ENCODE measurements around the gene MCUB. TPM values are rescaled to one million over a fixed set of nuclear protein-coding genes. Genes with fewer than 3 reads are reported as not detected.

The MCUB gene
- polyA plus RNA-seq, 3 donors = 117 to 125 (median 123) TPM

DNA sequence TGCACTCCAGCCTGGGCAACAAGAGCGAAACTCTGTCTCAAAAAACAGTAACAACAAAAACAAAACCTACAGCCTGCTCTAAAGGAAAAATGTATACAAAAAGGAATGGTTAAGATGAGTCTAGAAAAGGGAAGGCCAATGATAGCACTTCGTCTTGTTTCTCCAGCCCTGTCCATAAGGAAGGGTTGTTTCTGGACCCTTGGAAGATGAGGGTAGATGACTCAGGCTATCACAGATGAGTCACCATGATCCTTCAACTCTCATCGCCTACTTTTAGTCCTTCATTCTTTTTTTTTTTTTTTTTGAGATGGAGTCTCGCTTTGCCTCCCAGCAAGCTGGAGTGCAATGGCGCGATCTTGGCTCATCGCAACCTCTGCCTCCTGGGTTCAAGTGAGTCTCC lies 161.0 kb downstream of the MCUB start:
- no peaks in the 10 kb centered on the region for H3K79me2 ChIP-seq (ENCODE audit: insufficient read depth, low read length)
- no peak overlapping the region for H3K9ac ChIP-seq (ENCODE audit: insufficient read depth, low read length, poor library complexity, severe bottlenecking)
- 97% methylated on average over 4 of the region's 7 CpGs for WGBS (ENCODE audit: insufficient coverage)
- H3K4me1 Mint-ChIP-seq = peaks cover 9% of the 10 kb centered on the region
- no peak overlapping the region for H3K27ac ChIP-seq (ENCODE audit: low read depth in 1 of 2, low read length in 2 of 2)
- H3K4me3 Mint-ChIP-seq = no peak overlapping the region
- peaks cover 0 to 4% of the 10 kb centered on the region in 2 donors for H3K4me1 ChIP-seq (ENCODE audit: control insufficient read depth in 1 of 2, insufficient read depth in 2 of 2, low read length in 2 of 2)
- no peak for DNase-seq
- intact Hi-C loops (cut with micrococcal nuclease) = no loop called here
- H3K36me3 ChIP-seq (replicated peaks in 1 of 2; ENCODE audit: control insufficient read depth in 1 of 2, insufficient read depth in 2 of 2, low read length in 2 of 2) = peaks cover 4% of the 10 kb centered on the region in 2 donors
- no peak overlapping the region for H3K4me2 ChIP-seq (replicated peaks; ENCODE audit: extremely low read depth, low read length, poor library complexity, severe bottlenecking)
- peaks cover 4 to 11% of the 10 kb centered on the region in 2 donors for H3K36me3 Mint-ChIP-seq
- no peaks in the 10 kb centered on the region for H3K27me3 ChIP-seq (ENCODE audit: control insufficient read depth in 2 of 2, insufficient read depth in 2 of 2, low read length in 2 of 2)
- TF ChIP-seq, protein P1, sequence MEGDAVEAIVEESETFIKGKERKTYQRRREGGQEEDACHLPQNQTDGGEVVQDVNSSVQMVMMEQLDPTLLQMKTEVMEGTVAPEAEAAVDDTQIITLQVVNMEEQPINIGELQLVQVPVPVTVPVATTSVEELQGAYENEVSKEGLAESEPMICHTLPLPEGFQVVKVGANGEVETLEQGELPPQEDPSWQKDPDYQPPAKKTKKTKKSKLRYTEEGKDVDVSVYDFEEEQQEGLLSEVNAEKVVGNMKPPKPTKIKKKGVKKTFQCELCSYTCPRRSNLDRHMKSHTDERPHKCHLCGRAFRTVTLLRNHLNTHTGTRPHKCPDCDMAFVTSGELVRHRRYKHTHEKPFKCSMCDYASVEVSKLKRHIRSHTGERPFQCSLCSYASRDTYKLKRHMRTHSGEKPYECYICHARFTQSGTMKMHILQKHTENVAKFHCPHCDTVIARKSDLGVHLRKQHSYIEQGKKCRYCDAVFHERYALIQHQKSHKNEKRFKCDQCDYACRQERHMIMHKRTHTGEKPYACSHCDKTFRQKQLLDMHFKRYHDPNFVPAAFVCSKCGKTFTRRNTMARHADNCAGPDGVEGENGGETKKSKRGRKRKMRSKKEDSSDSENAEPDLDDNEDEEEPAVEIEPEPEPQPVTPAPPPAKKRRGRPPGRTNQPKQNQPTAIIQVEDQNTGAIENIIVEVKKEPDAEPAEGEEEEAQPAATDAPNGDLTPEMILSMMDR (IDR thresholded peaks at IDR 0.05) = no peak
- no peak overlapping the region for H3K27ac Mint-ChIP-seq
- no peaks in the 10 kb centered on the region for H3K9me3 ChIP-seq (replicated peaks in 1 of 2; ENCODE audit: control insufficient read depth in 1 of 2, insufficient read depth in 1 of 2, low read length in 2 of 2)
- peaks cover 0 to 3% (median 0%) of the 10 kb centered on the region in 7 donors for H3K9me3 Mint-ChIP-seq
- H3K27me3 Mint-ChIP-seq (ENCODE audit: low read depth in 3 of 3) = peaks cover 0 to 1% (median 0%) of the 10 kb centered on the region in 3 donors
- no peak overlapping the region for H3K4me3 ChIP-seq (replicated peaks in 1 of 3; ENCODE audit: low read depth in 2 of 3, low read length in 3 of 3)
- H2AFZ ChIP-seq (ENCODE audit: insufficient read depth, low read depth, low read length, poor library complexity, severe bottlenecking) = no peak overlapping the region
- no peaks in the 10 kb centered on the region for H4K20me1 ChIP-seq (ENCODE audit: insufficient read depth, low read length)

DNA sequence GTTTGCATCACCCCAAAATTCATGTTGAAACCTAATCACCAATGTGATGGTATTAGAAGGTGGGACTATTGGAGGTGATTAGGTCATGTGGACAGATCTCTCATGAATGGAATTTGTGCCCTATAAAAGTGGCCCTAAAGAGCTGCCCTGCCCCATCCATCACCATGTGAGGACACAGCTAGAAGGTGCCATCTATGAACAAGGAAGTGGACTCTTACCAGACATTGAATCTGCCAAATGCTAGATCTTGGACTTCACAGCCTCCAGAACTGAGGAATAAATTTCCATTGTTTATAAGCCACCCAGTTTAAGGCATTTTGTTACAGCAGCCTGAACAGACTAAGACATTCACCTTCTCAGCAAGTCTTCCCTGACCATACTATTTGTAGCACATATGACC lies 162.3 kb downstream of the MCUB start:
- no peaks in the 10 kb centered on the region for H3K36me3 ChIP-seq (replicated peaks in 1 of 2; ENCODE audit: control insufficient read depth in 1 of 2, insufficient read depth in 2 of 2, low read length in 2 of 2)
- no peak overlapping the region for H2AFZ ChIP-seq (ENCODE audit: insufficient read depth, low read depth, low read length, poor library complexity, severe bottlenecking)
- Mint-ChIP-seq H3K27ac (peak overlapping the region in 1 of 7 donors; percentile 9), H3K9me3 (peaks cover 0 to 3% (median 0%) of the 10 kb centered on the region in 7 donors), H3K4me1 (peaks cover 9% of the 10 kb centered on the region), H3K36me3 (peaks cover 3 to 4% of the 10 kb centered on the region in 2 donors), H3K4me3 (no peak overlapping the region), H3K27me3 (ENCODE audit: low read depth in 3 of 3) (peaks cover 0 to 1% (median 0%) of the 10 kb centered on the region in 3 donors)
- H3K27me3 ChIP-seq (ENCODE audit: control insufficient read depth in 2 of 2, insufficient read depth in 2 of 2, low read length in 2 of 2) = no peaks in the 10 kb centered on the region
- no peak for DNase-seq
- no peak overlapping the region for H3K9ac ChIP-seq (ENCODE audit: insufficient read depth, low read length, poor library complexity, severe bottlenecking)
- intact Hi-C loops (cut with micrococcal nuclease) = no loop called here
- no peaks in the 10 kb centered on the region for H4K20me1 ChIP-seq (ENCODE audit: insufficient read depth, low read length)
- no peak overlapping the region for H3K4me3 ChIP-seq (replicated peaks in 1 of 3; ENCODE audit: low read depth in 2 of 3, low read length in 3 of 3)
- no peaks in the 10 kb centered on the region for H3K9me3 ChIP-seq (replicated peaks in 1 of 2; ENCODE audit: control insufficient read depth in 1 of 2, insufficient read depth in 1 of 2, low read length in 2 of 2)
- peaks cover 0 to 4% of the 10 kb centered on the region in 2 donors for H3K4me1 ChIP-seq (ENCODE audit: control insufficient read depth in 1 of 2, insufficient read depth in 2 of 2, low read length in 2 of 2)
- TF ChIP-seq, protein P1 (IDR thresholded peaks at IDR 0.05) = no peak
- H3K4me2 ChIP-seq (replicated peaks; ENCODE audit: extremely low read depth, low read length, poor library complexity, severe bottlenecking) = no peak overlapping the region
- no peak overlapping the region for H3K27ac ChIP-seq (ENCODE audit: low read depth in 1 of 2, low read length in 2 of 2)
- no peaks in the 10 kb centered on the region for H3K79me2 ChIP-seq (ENCODE audit: insufficient read depth, low read length)

Data from CD14-positive monocyte (primary cell).